SK-N-SH (cell line): ENCODE measurements around the gene GSG1L.

Experiments
- CHD2 ChIP-seq: fragments of 150-350 bp; IDR thresholded peaks from 2 replicates; pipeline ENCODE4 v1.6.1; 2018; ENCODE audit warnings: low read length; ENCODE audit not compliant: partially characterized antibody
- EZH2phosphoT487 ChIP-seq: fragments of 200-600 bp; sonication (generic); IDR thresholded peaks from 2 replicates; pipeline ENCODE4 v1.6.1; 2017; ENCODE audit warnings: low read depth, mixed run types, mild to moderate bottlenecking, antibody characterized with exemption, moderate library complexity, borderline replicate concordance
- FOXM1 ChIP-seq: IDR thresholded peaks from 2 replicates; pipeline ENCODE4 v1.4.0; 2012; ENCODE audit warnings: low read depth, mild to moderate bottlenecking
- GABPA ChIP-seq: IDR thresholded peaks from 2 replicates; pipeline ENCODE4 v1.4.0; 2012; ENCODE audit warnings: low read depth, mild to moderate bottlenecking
- JUND ChIP-seq: IDR thresholded peaks from 2 replicates; pipeline ENCODE4 v1.4.0; 2012
- POLR2AphosphoS5 ChIP-seq: IDR thresholded peaks from 2 replicates; pipeline ENCODE4 v1.6.1; 2012; ENCODE audit warnings: low read depth, low read length
- RCOR1 ChIP-seq: fragments of 150-350 bp; IDR thresholded peaks from 2 replicates; pipeline ENCODE4 v1.6.1; 2017; ENCODE audit warnings: antibody characterized with exemption, low read length
- RFX5 ChIP-seq: IDR thresholded peaks from 2 replicates; pipeline ENCODE4 v1.6.1; 2012; ENCODE audit warnings: mild to moderate bottlenecking, improper control_type of control experiment, low read length
- SMC3 ChIP-seq: IDR thresholded peaks from 2 replicates; pipeline ENCODE4 v1.6.1; 2012; ENCODE audit warnings: low read depth, low read length, improper control_type of control experiment
- TF ChIP-seq, protein P1 (sequence below): fragments of 200-600 bp; sonication (generic); IDR thresholded peaks from 2 replicates; pipeline ENCODE4 v1.6.1; 2017; ENCODE audit warnings: antibody characterized with exemption, mild to moderate bottlenecking, moderate library complexity

DNA sequence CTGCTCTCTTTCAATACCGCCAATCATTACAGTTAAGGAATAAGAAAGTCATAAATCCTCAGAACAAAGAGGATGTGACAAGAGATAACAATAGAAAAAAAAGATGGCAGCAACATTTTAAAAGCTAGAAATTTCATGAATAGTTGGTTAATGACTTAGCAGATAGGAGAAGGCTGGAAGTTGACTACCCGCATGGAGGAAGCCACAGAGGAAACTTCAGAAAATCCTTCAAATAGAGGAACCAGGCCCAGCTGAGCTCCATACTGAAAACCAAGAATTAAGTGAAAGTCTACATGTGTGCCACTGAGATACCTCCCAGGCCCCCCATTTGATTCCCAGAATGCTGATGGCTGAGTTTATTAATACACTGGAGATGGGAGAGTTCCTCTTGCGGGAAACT lies 109.3 kb downstream of the GSG1L start:
- TF ChIP-seq POLR2AphosphoS5: no peak
- TF ChIP-seq, protein P1, sequence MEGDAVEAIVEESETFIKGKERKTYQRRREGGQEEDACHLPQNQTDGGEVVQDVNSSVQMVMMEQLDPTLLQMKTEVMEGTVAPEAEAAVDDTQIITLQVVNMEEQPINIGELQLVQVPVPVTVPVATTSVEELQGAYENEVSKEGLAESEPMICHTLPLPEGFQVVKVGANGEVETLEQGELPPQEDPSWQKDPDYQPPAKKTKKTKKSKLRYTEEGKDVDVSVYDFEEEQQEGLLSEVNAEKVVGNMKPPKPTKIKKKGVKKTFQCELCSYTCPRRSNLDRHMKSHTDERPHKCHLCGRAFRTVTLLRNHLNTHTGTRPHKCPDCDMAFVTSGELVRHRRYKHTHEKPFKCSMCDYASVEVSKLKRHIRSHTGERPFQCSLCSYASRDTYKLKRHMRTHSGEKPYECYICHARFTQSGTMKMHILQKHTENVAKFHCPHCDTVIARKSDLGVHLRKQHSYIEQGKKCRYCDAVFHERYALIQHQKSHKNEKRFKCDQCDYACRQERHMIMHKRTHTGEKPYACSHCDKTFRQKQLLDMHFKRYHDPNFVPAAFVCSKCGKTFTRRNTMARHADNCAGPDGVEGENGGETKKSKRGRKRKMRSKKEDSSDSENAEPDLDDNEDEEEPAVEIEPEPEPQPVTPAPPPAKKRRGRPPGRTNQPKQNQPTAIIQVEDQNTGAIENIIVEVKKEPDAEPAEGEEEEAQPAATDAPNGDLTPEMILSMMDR: no peak
- TF ChIP-seq CHD2: no peak
- TF ChIP-seq EZH2phosphoT487: no peak
- TF ChIP-seq RFX5: no peak
- TF ChIP-seq SMC3: no peak
- no peak for TF ChIP-seq FOXM1
- no peak for TF ChIP-seq GABPA
- no peak for TF ChIP-seq JUND
- no peak for TF ChIP-seq RCOR1
